HUES64 (cell line): Measurements from ENCODE around the gene RNF186. TPM values are rescaled to one million over a fixed set of nuclear protein-coding genes. Genes with fewer than 3 reads are reported as not detected.

ENCODE experiments used
- H3K27ac ChIP-seq: 2 replicates; pipeline ENCODE4 v1.7.0; 2013; ENCODE audit warnings: low read depth, low read length, inconsistent platforms
- H3K27me3 ChIP-seq: 2 replicates; pipeline ENCODE4 v1.6.1; 2013; ENCODE audit warnings: mild to moderate bottlenecking, low read length; ENCODE audit not compliant: insufficient read depth
- H3K36me3 ChIP-seq: 2 replicates; pipeline ENCODE4 v1.6.1; 2013; ENCODE audit warnings: mild to moderate bottlenecking, low read length; ENCODE audit not compliant: insufficient read depth
- H3K4me1 ChIP-seq: 2 replicates; pipeline ENCODE4 v1.6.1; 2013; ENCODE audit warnings: mild to moderate bottlenecking, low read length, moderate library complexity; ENCODE audit not compliant: insufficient read depth
- H3K4me3 ChIP-seq: 2 replicates; pipeline ENCODE4 v1.5.1; 2013; ENCODE audit warnings: mild to moderate bottlenecking, low read length, moderate library complexity
- H3K9ac ChIP-seq: 2 replicates; pipeline ENCODE4 v1.6.1; 2013; ENCODE audit warnings: mild to moderate bottlenecking, low read depth, low read length
- H3K9me3 ChIP-seq: 2 replicates; pipeline ENCODE4 v1.6.1; 2013; ENCODE audit warnings: low read depth, low read length; ENCODE audit not compliant: insufficient read depth
- WGBS: fragments of 150-250, 120-280 bp; methylation state at CpG from one replicate; pipeline ENCODE4 v1.1.7; 2013; ENCODE audit warnings: missing lambda C conversion rate; 5-methylcytosine and 5-hydroxymethylcytosine counted together
- polyA plus RNA-seq, 2 experiments: library from polyadenylated mRNA; stranded (reverse); fragments of 50-300 nt; gene quantifications; one replicate each; pipeline ENCODE4 v1.2.3, GENCODE V29; 2013

The RNF186 gene, protein sequence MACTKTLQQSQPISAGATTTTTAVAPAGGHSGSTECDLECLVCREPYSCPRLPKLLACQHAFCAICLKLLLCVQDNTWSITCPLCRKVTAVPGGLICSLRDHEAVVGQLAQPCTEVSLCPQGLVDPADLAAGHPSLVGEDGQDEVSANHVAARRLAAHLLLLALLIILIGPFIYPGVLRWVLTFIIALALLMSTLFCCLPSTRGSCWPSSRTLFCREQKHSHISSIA
- polyA plus RNA-seq (2013, experiment 1 of 2): not detected
- polyA plus RNA-seq (2013, experiment 2 of 2): not detected

DNA sequence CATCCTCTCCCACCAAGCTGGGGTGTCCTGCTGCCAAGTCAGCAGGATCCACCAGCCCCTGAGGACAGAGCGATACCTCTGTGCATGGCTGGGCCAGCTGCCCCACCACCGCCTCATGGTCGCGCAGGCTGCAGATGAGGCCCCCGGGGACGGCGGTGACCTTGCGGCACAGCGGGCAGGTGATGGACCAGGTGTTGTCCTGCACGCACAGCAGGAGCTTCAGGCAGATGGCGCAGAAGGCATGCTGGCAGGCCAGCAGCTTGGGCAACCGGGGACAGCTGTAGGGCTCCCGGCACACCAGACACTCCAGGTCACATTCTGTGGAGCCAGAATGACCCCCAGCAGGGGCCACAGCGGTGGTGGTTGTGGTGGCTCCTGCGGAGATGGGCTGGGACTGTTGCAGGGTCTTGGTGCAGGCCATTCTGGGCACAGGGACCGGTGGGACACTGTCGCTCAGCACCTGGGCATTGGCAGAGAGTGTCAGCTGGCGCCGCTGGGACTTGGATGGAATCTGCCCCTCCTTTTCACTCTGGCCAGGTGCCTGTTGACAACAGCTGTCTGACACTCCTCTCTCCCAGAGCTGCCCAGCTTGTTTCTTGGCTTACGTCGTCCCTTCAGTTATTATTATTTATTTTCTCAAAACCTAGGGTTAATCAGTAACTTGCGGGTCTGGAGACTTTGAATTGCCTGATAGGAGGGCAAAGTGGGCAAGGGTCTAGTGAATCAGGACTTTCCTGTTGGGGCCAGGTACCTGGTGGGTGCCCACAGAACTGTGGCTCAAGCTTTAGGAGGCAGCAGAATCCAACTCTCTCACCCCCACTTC is at the start of gene RNF186:
TSS of gene RNF186 (minus strand) at position 603 of the 823 bp plus-strand sequence. CDS start at position 421, 182 bp downstream.
- Histone ChIP-seq H3K9ac (peak within 1 kb of the TSS; percentile 4; the same call in 1 of the 2 replicates), H3K27ac (peak within 1 kb of the TSS; percentile 91; the same call in 1 of the 2 replicates), H3K4me3 (no peak within 1 kb of the TSS), H3K36me3 (no peaks in the 10 kb centered on the region), H3K9me3 (no peaks in the 10 kb centered on the region), H3K27me3 (no peaks in the 10 kb centered on the region), H3K4me1 (peaks cover 25% of the 10 kb centered on the region)
- 94% methylated on average over 22 of the region's 22 CpGs for WGBS

- 0 out of 2 replicates have a peak, but pooled peaks cover 7% of the 10 kb centered on the region for H3K27me3 ChIP-seq
- WGBS: 95% methylated on average over 1 of the region's 1 CpG
- H3K9ac ChIP-seq: no peak overlapping the region
- H3K4me1 ChIP-seq: peaks cover 4% of the 10 kb centered on the region; the same call in 1 of the 2 replicates
- no peak overlapping the region for H3K27ac ChIP-seq
- no peaks in the 10 kb centered on the region for H3K36me3 ChIP-seq
- no peak overlapping the region for H3K4me3 ChIP-seq
- H3K9me3 ChIP-seq: 0 out of 2 replicates have a peak, but pooled peaks cover 4% of the 10 kb centered on the region
Observed at GRCh38 chr1:19864570-19865160, 49.6 kb upstream of the RNF186 start.

DNA sequence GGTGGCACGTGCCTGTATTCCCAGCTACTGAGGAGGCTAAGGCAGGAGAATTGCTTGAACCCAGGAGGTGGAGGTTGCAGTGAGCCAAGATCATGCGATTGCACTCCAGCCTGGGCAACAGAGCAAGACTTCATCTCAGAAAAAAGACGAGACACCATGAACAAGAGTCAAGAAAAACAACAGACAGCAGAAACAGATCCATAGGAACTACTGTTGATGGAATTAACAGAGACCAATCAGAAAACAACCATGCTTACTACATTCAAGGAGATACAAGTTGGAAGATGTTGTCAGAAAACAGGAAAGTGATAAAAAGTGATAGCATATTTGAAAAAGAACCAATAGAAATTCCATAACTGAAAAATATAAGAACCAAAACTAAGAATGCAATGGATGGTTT is 47.9 kb upstream of the RNF186 start:
- no peak overlapping the region for H3K9ac ChIP-seq
- H3K27me3 ChIP-seq: 0 out of 2 replicates have a peak, but pooled peaks cover 2% of the 10 kb centered on the region
- no peaks in the 10 kb centered on the region for H3K36me3 ChIP-seq
- no peak overlapping the region for H3K4me3 ChIP-seq
- H3K4me1 ChIP-seq: peaks cover 4% of the 10 kb centered on the region; the same call in 1 of the 2 replicates
- H3K27ac ChIP-seq: no peak overlapping the region
- 0 out of 2 replicates have a peak, but pooled peaks cover 4% of the 10 kb centered on the region for H3K9me3 ChIP-seq
- 85% methylated on average over 3 of the region's 3 CpGs for WGBS

DNA sequence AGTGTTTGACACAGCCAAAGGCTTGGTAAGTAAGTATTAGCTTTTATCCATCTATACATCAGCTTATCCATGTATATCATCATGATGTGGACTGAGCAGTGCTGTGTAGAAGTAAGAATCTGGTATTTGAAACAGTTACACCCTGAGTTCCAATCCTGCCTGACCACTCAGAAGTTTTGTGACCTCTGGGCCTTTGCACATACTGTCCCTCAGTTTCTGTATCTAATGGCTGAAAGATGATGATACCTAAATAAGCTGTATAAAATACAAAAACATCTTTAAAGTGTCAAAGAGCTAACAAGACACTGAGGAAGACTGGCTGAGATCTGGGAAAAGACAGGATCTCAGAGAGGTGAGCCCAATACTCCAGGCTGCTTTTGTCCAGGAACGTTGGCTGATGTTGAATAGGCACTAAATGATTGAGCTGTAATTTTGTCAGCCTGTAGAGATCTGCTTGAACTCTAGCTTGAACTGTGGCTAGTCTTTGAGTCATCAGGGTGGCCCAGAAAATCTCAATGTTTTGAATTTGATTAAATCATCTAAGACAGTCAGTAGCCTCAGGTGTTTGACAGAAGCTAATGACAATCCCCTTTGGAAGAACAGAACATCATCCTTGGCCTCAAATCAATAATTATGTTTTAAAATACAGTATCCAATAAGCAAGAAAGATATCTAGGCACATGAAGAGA is 46.9 kb upstream of the RNF186 start:
- WGBS: 86% methylated on average over 1 of the region's 1 CpG
- Histone ChIP-seq H3K27ac (no peak overlapping the region), H3K27me3 (0 out of 2 replicates have a peak, but pooled peaks cover 2% of the 10 kb centered on the region), H3K36me3 (no peaks in the 10 kb centered on the region), H3K4me1 (peaks cover 3% of the 10 kb centered on the region; the same call in 1 of the 2 replicates), H3K9ac (no peak overlapping the region), H3K9me3 (0 out of 2 replicates have a peak, but pooled peaks cover 4% of the 10 kb centered on the region), H3K4me3 (no peak overlapping the region)

DNA sequence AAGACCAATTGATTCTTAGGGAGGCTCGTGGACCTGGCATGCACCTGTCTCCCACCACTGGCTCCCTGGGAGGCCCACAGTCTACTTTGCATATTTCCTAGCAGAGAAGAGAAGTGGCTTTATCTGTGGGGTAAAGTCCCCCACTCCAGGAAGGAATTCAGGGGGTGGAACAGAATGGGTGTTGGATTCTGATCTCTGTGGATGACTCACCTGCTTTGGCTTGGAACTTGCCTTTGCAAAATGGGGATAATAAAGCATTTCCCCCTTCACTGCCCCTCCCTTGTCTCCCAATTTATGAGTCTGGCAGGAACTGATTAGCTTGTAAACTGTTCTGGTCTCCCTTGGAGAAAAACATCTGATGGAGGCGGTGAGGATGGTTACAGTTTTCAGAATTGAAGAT is 46.0 kb upstream of the RNF186 start:
- no peak overlapping the region for H3K9ac ChIP-seq
- no peak overlapping the region for H3K4me3 ChIP-seq
- 72% methylated on average over 2 of the region's 2 CpGs for WGBS
- H3K27ac ChIP-seq: no peak overlapping the region
- 0 out of 2 replicates have a peak, but pooled peaks cover 4% of the 10 kb centered on the region for H3K9me3 ChIP-seq
- 0 out of 2 replicates have a peak, but pooled peaks cover 2% of the 10 kb centered on the region for H3K27me3 ChIP-seq
- H3K4me1 ChIP-seq: no peaks in the 10 kb centered on the region; the same call in 1 of the 2 replicates
- H3K36me3 ChIP-seq: no peaks in the 10 kb centered on the region

DNA sequence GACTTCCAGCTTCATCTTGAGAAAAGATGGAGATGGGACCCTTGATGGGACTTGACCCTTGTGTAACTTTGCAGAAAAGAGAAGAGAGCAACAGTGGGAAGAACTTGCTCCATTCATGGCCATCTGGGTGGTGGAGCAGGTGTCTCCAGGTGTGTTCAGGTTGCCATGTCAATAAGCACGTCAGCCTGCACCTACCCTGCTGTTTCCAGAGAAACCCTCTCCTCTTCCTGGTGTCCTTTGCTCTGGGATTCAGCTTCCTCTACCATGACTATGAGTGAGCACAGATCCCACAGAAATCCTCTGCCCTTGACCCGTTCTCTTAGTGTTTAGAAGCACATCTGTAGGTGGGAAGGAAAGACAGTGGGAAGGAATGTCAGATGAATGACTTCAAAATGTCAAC is 45.3 kb upstream of the RNF186 start:
- 81% methylated on average over 2 of the region's 2 CpGs for WGBS
- Histone ChIP-seq H3K27me3 (0 out of 2 replicates have a peak, but pooled peaks cover 2% of the 10 kb centered on the region), H3K36me3 (no peaks in the 10 kb centered on the region), H3K4me1 (no peaks in the 10 kb centered on the region; the same call in 1 of the 2 replicates), H3K4me3 (no peak overlapping the region), H3K27ac (no peak overlapping the region), H3K9ac (no peak overlapping the region), H3K9me3 (0 out of 2 replicates have a peak, but pooled peaks cover 4% of the 10 kb centered on the region)

DNA sequence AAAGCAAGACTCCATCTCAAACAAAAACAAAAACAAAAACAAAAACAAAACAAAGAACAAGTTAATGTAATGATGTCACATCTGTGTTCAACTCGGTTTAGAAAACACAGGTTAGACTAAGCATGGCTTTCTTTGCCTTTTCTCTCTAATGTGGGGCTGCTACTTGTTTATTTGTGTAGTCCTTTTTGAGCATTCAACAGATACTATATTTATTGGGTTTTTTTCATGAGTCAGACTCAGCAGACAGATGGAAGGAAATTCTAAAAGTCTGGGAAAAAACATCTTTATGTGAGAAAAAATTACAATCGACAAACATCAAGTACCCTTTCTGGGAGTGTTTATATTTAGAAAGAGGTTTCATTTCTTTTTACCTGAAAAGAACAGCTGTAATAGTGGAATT is 44.8 kb upstream of the RNF186 start:
- Histone ChIP-seq H3K4me3 (no peak overlapping the region), H3K9me3 (0 out of 2 replicates have a peak, but pooled peaks cover 4% of the 10 kb centered on the region), H3K4me1 (no peaks in the 10 kb centered on the region; the same call in 1 of the 2 replicates), H3K27me3 (no peaks in the 10 kb centered on the region), H3K27ac (no peak overlapping the region), H3K9ac (no peak overlapping the region), H3K36me3 (no peaks in the 10 kb centered on the region)
- WGBS: 96% methylated on average over 2 of the region's 2 CpGs

DNA sequence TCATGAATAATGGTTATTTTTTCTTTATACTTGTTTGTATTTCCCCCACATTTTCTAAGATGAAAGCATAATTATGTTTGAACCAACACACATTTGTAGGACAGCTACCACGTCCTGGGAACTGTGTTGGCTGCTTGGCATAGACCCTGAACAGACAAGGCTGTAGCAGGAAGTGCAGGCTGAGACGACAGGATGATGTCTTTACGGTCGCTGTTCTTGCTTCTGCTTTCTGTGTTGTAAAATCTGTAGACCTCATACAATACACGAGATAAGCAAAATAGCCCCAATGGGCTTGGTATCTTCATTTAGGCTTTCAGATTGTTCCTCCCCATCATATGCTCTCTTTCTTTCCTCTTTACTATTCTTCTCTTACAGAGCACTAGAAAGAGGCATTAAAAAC is 43.8 kb upstream of the RNF186 start:
- WGBS: 69% methylated on average over 5 of the region's 5 CpGs
- H3K4me1 ChIP-seq: no peaks in the 10 kb centered on the region; the same call in 1 of the 2 replicates
- no peaks in the 10 kb centered on the region for H3K36me3 ChIP-seq
- 0 out of 2 replicates have a peak, but pooled peaks cover 4% of the 10 kb centered on the region for H3K9me3 ChIP-seq
- H3K27me3 ChIP-seq: no peaks in the 10 kb centered on the region
- H3K27ac ChIP-seq: no peak overlapping the region
- H3K9ac ChIP-seq: no peak overlapping the region
- no peak overlapping the region for H3K4me3 ChIP-seq

GRCh38 chr1:19854866-19855265 is 39.8 kb upstream of the RNF186 start:
- H3K9me3 ChIP-seq: no peaks in the 10 kb centered on the region
- no peak overlapping the region for H3K9ac ChIP-seq
- H3K27me3 ChIP-seq: no peaks in the 10 kb centered on the region
- H3K36me3 ChIP-seq: no peaks in the 10 kb centered on the region
- peaks cover 8% of the 10 kb centered on the region; the same call in 1 of the 2 replicates for H3K4me1 ChIP-seq
- no peak overlapping the region for H3K4me3 ChIP-seq
- H3K27ac ChIP-seq: no peak overlapping the region

- 90% methylated on average over 1 of the region's 1 CpG for WGBS
- H3K9me3 ChIP-seq: no peaks in the 10 kb centered on the region
- H3K27ac ChIP-seq: no peak overlapping the region
- H3K4me3 ChIP-seq: no peak overlapping the region
- H3K36me3 ChIP-seq: no peaks in the 10 kb centered on the region
- no peak overlapping the region for H3K9ac ChIP-seq
- no peaks in the 10 kb centered on the region for H3K27me3 ChIP-seq
- peaks cover 9% of the 10 kb centered on the region; the same call in 1 of the 2 replicates for H3K4me1 ChIP-seq
Observed at GRCh38 chr1:19852036-19852435, 37.0 kb upstream of the RNF186 start.
